Epithelial cell of proximal tubule (primary cell): Measurements from ENCODE around the gene KIFAP3. TPM values are rescaled to one million over a fixed set of nuclear protein-coding genes. Genes with fewer than 3 reads are reported as not detected.
A peak's percentile ranks its signal among the peaks of the same experiment; 100 is the strongest.
"Not testable (repeated sequence)": the region's sequence is repeated elsewhere in the genome, so short reads cannot be mapped to it uniquely, and the experiment has no call there.

Experiments used
- DNase-seq: peaks from one replicate; pipeline ENCODE4 v3.0.0-alpha.2; 2011; ENCODE audit warnings: low read depth
- H3K4me3 ChIP-seq: 2 replicates; pipeline ENCODE4 v1.5.1; 2011; ENCODE audit warnings: low read depth, mild to moderate bottlenecking, low read length
- CTCF ChIP-seq: conservative IDR thresholded peaks from 2 replicates; pipeline ENCODE4 v1.5.1; 2012; ENCODE audit warnings: low read depth, mild to moderate bottlenecking, low read length
- total RNA-seq: library from RNA; depleted of rRNA; stranded (reverse); fragments of >200 nt; gene quantifications from 2 replicates; pipeline ENCODE4 v1.2.3, GENCODE V29; 2015

Gene KIFAP3
- total RNA-seq, 1 donor from 2014 or later: 15.7 TPM

- H3K4me3 ChIP-seq: no peak overlapping the region
- no peak for DNase-seq
- no peak for TF ChIP-seq CTCF
Observed at GRCh38 chr1:170086399-170087032, 12.0 kb upstream of the KIFAP3 start.

- no peak for DNase-seq
- no peak overlapping the region for H3K4me3 ChIP-seq
- no peak for TF ChIP-seq CTCF
Observed at GRCh38 chr1:170085091-170085490, 10.6 kb upstream of the KIFAP3 start.

- TF ChIP-seq CTCF: no peak
- DNase-seq: no peak
Observed at GRCh38 chr1:170078610-170079189, 4.2 kb upstream of the KIFAP3 start.

GRCh38 chr1:170077926-170078325 lies 3.4 kb upstream of the KIFAP3 start:
- DNase-seq: no peak
- H3K4me3 ChIP-seq: no peak overlapping the region
- TF ChIP-seq CTCF: no peak

More at GRCh38 chr1:170078610-170079189, 4.2 kb upstream of the KIFAP3 start:
- H3K4me3 ChIP-seq: no peak overlapping the region

GRCh38 chr1:170076952-170077351 lies 2.5 kb upstream of the KIFAP3 start:
- H3K4me3 ChIP-seq, DNase-seq: not testable (repeated sequence)

GRCh38 chr1:170076199-170076598 lies 1.7 kb upstream of the KIFAP3 start:
- DNase-seq: no peak
- TF ChIP-seq CTCF: no peak

GRCh38 chr1:170075186-170075585 lies 691 bp upstream of the KIFAP3 start:
- TF ChIP-seq CTCF: no peak
- peak overlapping the region; percentile 96 for H3K4me3 ChIP-seq
- DNase-seq: no peak

More at GRCh38 chr1:170076199-170076598, 1.7 kb upstream of the KIFAP3 start:
- no peak overlapping the region for H3K4me3 ChIP-seq
